DMS53 treated with DMSO at 0.1 percent for 48 hours (cell line): ENCODE data around the gene ASB11.
"Not testable (repeated sequence)": the region's sequence is repeated elsewhere in the genome, so short reads cannot be mapped to it uniquely, and the experiment has no call there.

Experiments used
- DNase-seq: peaks from one replicate; lab custom pipeline; 2025; ENCODE audit not compliant: unreplicated experiment; lab: John Stamatoyannopoulos, UW

ASB11 gene

GRCh38 chrX:15310117-15310516 lies 5.3 kb downstream of the ASB11 start:
- peak; percentile 25 for DNase-seq

DNA sequence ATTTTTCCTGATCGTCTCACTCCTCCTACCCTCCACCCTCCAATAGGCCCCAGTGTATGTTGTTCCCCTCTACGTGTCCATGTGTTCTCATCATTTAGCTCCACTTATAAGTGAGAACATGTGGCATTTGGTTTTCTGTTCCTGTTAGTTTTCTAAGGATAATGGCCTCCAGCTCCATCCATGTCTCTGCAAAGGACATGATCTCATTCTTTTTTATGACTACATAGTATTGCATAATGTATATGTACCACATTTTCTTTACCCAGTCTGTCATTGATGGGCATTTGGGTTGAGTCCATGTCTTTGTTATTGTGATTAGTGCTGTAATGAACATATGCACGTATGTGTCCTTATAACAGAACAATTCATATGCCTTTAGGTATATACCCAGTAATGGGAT lies 9.5 kb downstream of the ASB11 start:
- not testable (repeated sequence) for DNase-seq

DNA sequence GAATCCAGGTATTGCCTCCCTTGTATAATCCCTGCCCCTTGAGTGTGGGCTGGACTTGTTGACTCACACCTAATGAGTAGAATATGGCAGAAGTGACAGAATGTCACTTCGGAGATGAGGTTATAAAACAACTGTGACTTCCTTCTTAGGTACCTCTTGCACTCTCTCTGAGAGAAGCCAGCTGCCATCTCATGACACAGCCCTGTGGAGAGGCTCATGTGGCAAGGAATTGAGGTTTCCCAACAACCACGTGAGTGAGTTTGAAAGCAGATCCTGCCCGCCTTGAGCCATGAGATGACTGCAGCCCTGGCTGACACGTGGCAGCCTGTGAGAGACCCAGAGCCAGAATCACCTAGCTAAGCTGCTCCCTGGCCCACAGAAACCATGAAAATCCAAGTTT lies 13.5 kb downstream of the ASB11 start:
- DNase-seq: no peak

DNA sequence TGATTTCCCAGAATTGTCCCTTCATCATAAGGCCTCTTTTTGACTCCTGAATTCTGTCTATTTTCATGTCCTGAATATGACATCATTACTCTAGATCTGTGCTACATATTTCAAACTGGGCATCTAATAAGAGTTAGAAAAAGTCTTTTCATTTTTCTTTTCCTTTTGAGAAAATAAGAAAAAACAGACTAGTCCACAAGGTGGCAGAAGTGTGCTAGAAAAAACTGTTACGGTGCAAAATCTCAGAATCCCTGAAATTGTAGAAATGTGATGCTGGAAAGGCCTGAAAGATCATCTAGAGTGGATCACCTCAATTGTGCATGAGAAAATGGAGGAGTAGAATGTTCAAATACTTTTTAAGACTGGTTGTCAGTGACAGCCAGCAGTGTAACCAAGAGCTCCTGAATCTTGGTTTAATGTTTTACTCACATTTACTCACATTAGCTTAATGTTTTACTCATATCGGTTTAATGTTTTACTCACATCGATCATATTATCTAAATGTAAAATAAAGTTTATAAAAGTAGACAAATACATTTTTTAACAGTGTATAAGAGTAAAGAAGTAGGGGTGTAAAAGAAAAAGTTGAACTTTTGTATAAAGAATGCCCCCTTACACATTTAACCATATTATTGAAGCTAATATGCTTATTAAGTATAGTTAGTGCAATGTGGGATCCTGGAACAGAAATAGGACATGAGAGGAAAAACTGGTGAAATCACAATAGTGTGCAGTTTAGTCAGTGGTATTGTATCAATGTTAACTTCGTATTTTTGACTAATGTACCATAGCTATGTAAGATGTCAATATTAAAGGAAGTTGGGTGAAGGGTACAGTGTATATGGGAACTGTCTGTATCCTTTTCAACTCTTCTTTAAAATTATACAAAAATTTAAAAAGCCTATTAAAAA lies 15.2 kb downstream of the ASB11 start:
- DNase-seq: no peak

DNA sequence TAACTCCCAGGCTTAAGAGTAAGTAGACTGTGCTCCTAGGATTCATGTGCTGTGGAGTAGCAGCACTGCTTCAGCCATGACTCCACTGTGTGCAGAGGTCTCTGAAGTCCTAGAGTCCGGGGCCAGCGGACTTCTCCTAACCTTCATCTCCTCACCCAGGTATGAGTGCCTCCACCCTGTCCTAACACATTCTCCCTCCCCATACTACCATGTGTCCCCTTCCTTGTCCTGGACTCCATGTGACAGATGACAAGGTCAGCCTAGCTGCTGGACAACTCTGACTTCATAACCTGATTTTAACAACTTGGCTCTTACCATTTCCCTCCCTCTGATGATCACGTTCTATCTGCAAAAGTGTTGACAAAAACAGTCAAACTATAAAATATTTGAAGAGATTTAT lies 16.7 kb downstream of the ASB11 start:
- no peak for DNase-seq

- DNase-seq: no peak
Observed at GRCh38 chrX:15298201-15298600, 17.2 kb downstream of the ASB11 start.

GRCh38 chrX:15293451-15293850 lies 22.0 kb downstream of the ASB11 start:
- no peak for DNase-seq

DNA sequence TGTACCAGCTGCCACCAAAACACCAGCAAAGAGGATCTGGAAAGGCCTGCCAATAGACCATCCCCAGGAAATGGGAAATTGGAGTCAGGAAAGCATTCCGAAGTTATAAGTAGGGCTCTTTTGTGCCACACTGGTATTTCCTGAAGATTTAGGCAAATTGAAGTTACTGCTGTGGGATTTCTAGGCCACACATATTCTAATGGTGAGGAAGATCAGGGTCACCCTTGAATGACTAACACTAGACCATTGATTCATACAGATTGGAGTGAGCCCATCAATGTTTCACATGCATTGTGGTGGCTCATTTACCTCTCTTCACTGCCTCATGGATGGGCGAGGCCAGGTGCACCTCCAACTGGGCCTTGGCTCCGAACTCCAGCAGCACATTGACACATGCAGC lies 22.6 kb downstream of the ASB11 start:
- DNase-seq: no peak

- no peak for DNase-seq
Observed at GRCh38 chrX:15277604-15278003, 37.8 kb downstream of the ASB11 start.

GRCh38 chrX:15274946-15275345 lies 40.5 kb downstream of the ASB11 start:
- no peak for DNase-seq

GRCh38 chrX:15273275-15273674 lies 42.2 kb downstream of the ASB11 start:
- DNase-seq: not testable (repeated sequence)

DNA sequence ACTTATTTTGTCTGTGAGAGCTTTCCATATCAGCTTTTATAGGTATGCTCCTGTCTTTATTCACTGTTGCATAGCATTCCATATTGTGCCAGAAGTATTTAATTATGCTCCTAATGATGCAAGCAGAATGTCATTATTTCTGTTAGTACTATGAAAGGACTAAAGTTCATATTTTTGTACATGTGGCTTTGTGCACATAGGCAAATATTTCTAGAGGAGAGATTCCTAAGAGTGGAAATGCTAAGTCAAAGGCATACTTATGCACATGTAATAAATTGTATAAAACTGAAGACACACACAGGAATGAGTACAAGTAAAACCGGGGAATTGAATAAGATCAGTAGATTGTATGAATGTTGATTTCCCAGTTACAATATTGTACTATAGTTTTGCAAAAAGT lies 43.7 kb downstream of the ASB11 start:
- DNase-seq: no peak

DNA sequence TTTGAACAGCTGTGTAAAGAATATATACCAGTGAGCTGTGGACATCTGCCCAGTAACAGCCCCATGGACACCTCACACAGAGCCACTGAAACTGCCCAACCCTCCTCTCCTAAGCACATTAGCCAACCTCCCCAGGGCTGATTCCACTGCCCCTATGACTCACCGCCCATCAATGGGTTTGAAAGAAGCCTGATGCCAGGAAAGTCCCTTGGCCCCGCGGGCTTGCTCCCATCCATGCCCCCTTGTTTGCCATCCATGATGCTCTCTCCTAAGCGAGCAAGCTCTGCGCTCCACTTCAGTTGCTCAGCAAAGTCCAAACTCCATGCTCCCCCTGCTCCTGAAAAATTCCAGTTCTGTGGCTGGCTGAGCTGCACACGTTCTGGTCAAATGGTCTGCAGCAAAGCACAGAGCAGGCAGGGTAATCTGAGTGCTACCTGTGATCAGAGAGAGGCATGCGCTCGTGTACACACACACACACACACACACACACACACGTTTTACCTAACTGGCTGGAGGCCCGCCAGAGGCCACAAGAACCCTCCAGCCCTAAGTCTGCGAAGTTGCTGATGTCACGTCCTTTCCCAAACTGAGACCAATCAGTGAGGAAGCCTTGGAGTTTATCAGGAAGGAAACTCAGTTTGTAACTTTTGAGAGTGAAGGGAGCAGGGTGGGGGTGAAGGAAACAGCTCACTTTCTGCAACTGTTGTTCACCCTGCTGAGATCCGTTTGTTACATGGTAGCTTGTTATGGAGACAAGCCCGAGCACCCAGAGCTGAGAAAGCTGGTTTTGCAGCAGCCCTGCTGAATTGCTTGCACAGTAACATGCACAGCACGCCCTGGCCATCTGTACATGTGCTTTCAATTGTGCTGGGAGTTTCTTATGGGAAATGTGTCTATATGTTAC lies 45.6 kb downstream of the ASB11 start, which contains the start of gene ASB9:
Gene ASB9, minus strand, starts transcription at position 466 of the 904 bp plus-strand sequence. Its CDS starts 209 bp downstream, at position 257.
- DNase-seq: peak; percentile 24

DNA sequence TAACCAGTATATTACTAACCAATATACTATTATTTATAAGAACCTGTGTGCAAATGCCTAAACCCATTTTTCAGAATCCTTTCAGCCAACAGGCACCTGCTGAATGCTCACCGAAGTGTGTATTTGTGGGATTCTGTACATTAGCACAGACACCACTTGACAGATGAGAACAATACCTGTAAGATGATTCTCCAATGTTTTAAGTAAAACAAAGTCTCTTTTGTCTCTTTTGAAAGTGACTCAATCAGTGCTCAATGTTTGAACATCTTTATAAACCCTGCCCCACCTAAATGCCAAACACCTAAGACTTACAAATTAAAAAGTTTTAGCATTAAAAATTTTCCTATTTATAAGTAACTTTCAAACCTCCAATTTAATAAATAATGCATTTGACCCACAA lies 46.3 kb downstream of the ASB11 start:
- no peak for DNase-seq

DNA sequence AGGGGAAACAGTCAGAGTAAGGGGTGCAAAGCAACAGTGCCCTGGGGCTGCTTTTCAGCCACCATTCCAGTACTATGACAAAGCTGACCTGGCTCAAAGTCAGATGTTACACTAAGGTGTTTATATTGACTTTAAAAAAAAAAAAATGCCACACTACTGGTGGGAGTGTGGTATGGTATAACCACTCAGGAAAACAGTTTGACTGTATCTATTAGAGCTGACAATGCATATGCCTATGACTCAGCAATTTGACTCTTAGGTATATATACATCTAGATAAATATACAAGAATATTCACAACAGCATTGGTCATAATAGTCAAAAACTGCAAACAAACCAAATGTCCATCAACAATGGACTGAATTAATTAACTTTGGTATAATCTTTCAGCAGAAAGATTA lies 60.6 kb downstream of the ASB11 start:
- no peak for DNase-seq

- no peak for DNase-seq
Observed at GRCh38 chrX:15245896-15246295, 69.5 kb downstream of the ASB11 start.

DNA sequence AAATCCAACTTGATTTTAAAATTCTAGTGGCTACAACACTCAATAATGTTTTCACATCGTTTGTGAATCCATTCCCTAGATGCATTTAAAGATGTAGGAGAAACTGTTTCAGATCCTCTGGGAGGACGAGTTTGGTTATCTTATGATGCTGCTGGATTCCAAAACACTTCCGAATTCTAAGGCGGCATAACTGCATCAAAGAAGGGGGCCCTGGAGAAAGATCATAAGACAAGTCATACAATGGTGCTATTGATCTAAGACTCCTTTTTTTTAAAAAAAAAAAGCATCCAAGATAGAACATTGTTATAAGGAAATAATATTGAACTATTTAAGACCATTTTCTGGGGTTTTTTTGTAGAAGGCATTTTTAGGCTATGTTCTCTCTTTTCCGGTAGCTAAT lies 71.0 kb downstream of the ASB11 start:
- no peak for DNase-seq

DNA sequence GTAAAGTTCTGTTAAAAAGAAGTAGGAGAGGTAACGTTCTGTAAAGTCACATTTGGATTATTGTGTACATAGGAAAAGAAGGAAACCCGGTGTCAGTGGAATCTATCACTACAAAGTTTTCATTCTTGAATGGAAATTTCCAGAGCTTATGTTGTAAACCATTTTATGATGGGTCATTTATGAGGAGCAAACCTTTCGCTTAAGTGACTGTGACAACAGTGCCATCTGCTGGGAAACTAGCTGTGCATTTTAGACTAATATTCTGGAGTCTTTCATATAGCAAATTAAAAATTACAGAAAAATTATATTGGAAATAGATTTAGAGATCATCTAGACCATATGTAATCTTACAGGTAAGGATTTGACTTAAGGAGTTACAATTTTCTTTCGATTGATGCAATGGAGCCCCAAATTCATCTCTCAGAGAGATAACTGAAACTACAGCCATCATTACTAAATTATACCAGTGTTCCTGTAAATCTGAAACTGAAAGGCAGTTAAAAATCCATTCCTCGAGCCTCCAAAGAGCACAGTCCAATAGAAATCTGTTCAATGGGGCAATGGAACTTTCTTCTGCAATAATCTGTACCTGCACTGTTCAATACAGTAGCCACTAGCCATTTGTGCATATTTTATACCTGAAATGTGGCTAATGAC lies 72.4 kb downstream of the ASB11 start:
- no peak for DNase-seq

DNA sequence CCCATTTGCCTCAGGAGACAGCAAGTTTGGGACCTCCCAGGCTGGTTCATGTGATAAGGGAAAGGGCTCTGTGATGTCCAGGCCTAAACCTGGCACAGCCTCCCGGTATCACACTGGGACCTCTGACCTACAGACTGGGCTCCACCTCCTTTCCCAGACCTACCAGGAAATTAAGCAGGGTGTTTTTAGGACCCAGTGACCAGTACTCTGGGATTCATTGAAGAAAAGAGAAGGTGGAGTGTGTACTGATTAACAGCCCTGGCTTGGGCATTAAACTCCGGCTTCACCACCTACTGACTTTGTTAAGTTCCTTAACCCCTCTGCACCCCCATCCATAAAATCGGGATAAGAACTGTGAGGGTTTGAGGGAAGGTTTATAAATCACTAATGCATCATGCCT lies 74.1 kb downstream of the ASB11 start:
- DNase-seq: no peak

DNA sequence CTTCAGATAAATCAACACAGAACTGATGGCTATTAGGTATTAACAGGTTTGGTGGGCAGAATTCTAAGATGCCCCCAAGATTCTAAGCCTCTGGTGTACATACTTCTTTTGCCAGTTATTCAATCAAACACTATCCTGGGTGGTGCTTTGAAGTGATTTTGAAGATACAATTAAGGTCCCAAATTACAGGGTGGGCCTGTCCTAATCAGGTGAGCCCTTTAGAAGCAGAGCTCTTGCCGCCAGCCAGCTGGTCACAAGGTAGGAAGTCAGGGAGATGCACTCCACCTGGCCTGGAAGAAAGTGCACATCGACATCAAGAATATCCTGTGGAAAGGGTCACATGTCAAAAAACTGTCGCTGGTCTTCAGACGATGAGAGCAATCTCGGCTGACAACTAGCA lies 75.0 kb downstream of the ASB11 start:
- DNase-seq: no peak

- no peak for DNase-seq
Observed at GRCh38 chrX:15236146-15236545, 79.3 kb downstream of the ASB11 start.
